B cell (primary cell): ENCODE results near the gene NR5A2.

Experiments
- EZH2 ChIP-seq: IDR thresholded peaks from 2 replicates; pipeline ENCODE4 v1.6.1; 2012; ENCODE audit warnings: borderline replicate concordance, low read depth, mild to moderate bottlenecking, moderate library complexity, low read length; ENCODE audit not compliant: insufficient read depth, poor library complexity, severe bottlenecking
- TF ChIP-seq, protein P1 (sequence below): fragments of 200-600 bp; IDR thresholded peaks from one replicate; pipeline ENCODE4 v1.8.0; 2022; ENCODE audit warnings: antibody characterized with exemption, mild to moderate bottlenecking

DNA sequence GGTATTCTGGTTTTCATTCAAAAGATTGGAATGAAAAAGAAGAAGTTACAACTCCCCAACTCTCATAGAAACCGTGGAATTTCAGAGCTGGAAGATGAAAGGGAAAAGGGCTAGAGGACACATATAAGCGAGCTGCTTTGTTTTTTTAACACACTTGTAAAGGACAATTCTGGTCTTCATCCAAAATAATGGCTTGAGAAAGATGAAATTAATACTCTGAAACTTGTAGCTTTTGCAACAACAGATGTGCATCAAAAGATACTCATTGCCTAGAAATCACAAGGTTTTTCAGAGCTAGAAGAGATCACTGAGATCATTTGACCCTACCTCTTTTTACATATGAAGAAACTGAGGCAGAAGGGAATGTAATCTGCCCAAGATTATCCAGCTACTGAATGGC lies 25.6 kb downstream of the NR5A2 start:
- TF ChIP-seq, protein P1, sequence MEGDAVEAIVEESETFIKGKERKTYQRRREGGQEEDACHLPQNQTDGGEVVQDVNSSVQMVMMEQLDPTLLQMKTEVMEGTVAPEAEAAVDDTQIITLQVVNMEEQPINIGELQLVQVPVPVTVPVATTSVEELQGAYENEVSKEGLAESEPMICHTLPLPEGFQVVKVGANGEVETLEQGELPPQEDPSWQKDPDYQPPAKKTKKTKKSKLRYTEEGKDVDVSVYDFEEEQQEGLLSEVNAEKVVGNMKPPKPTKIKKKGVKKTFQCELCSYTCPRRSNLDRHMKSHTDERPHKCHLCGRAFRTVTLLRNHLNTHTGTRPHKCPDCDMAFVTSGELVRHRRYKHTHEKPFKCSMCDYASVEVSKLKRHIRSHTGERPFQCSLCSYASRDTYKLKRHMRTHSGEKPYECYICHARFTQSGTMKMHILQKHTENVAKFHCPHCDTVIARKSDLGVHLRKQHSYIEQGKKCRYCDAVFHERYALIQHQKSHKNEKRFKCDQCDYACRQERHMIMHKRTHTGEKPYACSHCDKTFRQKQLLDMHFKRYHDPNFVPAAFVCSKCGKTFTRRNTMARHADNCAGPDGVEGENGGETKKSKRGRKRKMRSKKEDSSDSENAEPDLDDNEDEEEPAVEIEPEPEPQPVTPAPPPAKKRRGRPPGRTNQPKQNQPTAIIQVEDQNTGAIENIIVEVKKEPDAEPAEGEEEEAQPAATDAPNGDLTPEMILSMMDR: no peak
- TF ChIP-seq EZH2: no peak
